Measurements from ENCODE around the gene MICU1. TPM values are rescaled to one million over a fixed set of nuclear protein-coding genes. Genes with fewer than 3 reads are reported as not detected.

The MICU1 gene
- total and polyA plus RNA-seq, 2 of the 13 experiments (the other 11 are each of a cell fraction or from before 2014, with no cell fraction given), result 32.5 to 56.1 TPM

- DNase-seq (ENCODE audit: low spot score) (peak; percentile 93), ATAC-seq (peak; percentile 70), FAIRE-seq (peak; percentile 72)
- peak overlapping the region; percentile 84 for H3K9ac ChIP-seq (ENCODE audit: insufficient read depth, low read depth, low read length)
- no peaks in the 10 kb centered on the region for H3K36me3 ChIP-seq (replicated peaks in 1 of 2; ENCODE audit: control insufficient read depth in 1 of 2, insufficient read depth in 2 of 2, low read length in 2 of 2)
- CTCF ChIA-PET (ENCODE audit: low intra/inter-chr PET ratio, low total read pairs), result no interaction called here
- H3K4me2 ChIP-seq (ENCODE audit: low read depth, low read length), result peak overlapping the region; percentile 98
- H3K27me3 ChIP-seq (ENCODE audit: control insufficient read depth in 1 of 2, insufficient read depth in 2 of 2, low read length in 2 of 2), result no peaks in the 10 kb centered on the region
- in situ Hi-C loops (cut with HindIII; ENCODE audit: extremely low pct_ligation_motif_present, low pct_unique_long_range_greater_than_20kb) (no loop called here), intact Hi-C loops (cut with micrococcal nuclease; ENCODE audit: unreplicated experiment) (loop anchor here (10.0 kb wide), 1 partner anchor 96 kb away; no protein-coding TSS in a partner anchor)
- 0% methylated on average over 3 of the region's 12 CpGs for WGBS (ENCODE audit: low lambda C conversion rate)
- H3K79me2 ChIP-seq (ENCODE audit: insufficient read depth, low read length), result no peaks in the 10 kb centered on the region
- peak overlapping the region; percentile 54 to 75 (median 55); a peak in 5 of 6 replicates for H3K4me3 ChIP-seq (replicated peaks in 1 of 3; ENCODE audit: insufficient read depth in 1 of 3, low read depth in 2 of 3, low read length in 3 of 3)
- POLR2A ChIA-PET, result interaction anchor here (0.5 to 8.1 kb wide), 34 partner anchors 9 to 357 kb away, joined by 3 to 322 read pairs (median 4); partner anchors contain the start of genes ANAPC16, ASCC1, DDIT4 and DNAJB12
- peaks cover 94% of the 10 kb centered on the region for H3K4me1 ChIP-seq (ENCODE audit: insufficient read depth, low read length)
- no peak overlapping the region for H2AFZ ChIP-seq (ENCODE audit: low read length)
- H4K20me1 ChIP-seq (ENCODE audit: insufficient read depth, low read length), result no peaks in the 10 kb centered on the region
- peak overlapping the region; percentile 98 for H3K27ac ChIP-seq (ENCODE audit: extremely low read length, insufficient read depth, low read length)
- H3K9me3 ChIP-seq (ENCODE audit: low read length), result no peaks in the 10 kb centered on the region
- no TSS peak for BruUV-seq (replicated peaks)
- TF ChIP-seq NCOA5 (CRISPR knock-in tag; IDR thresholded peaks at IDR 0.05) (no peak), ZBTB1 (CRISPR knock-in tag; IDR thresholded peaks at IDR 0.05; ENCODE audit: borderline replicate concordance) (no peak), ZNF530 (CRISPR knock-in tag; IDR thresholded peaks at IDR 0.05; ENCODE audit: low read depth) (no peak), IKZF5 (CRISPR knock-in tag; IDR thresholded peaks at IDR 0.05) (0 out of 2 replicates have a peak, but pooled peaks have one; percentile 13), NBN (conservative IDR thresholded peaks at IDR 0.05) (no peak), CBFB (CRISPR knock-in tag; IDR thresholded peaks at IDR 0.05) (0 out of 2 replicates have a peak, but pooled peaks have one; percentile 27), GATAD2A (CRISPR knock-in tag; IDR thresholded peaks at IDR 0.05) (peak; percentile 89), E2F5 (CRISPR knock-in tag; conservative IDR thresholded peaks at IDR 0.05) (no peak), SIN3B (IDR thresholded peaks at IDR 0.05; ENCODE audit: low read length) (no peak), TCF12 (IDR thresholded peaks at IDR 0.05) (no peak), TCF12 (CRISPR knock-in tag; IDR thresholded peaks at IDR 0.05) (no peak), ZKSCAN8 (CRISPR knock-in tag; IDR thresholded peaks at IDR 0.05; ENCODE audit: borderline replicate concordance) (peak; percentile 68; the same call in 1 of the 2 replicates), NFKBIZ (CRISPR knock-in tag; IDR thresholded peaks at IDR 0.05) (peak; percentile 87; the same call in 1 of the 2 replicates), MEIS2 (CRISPR knock-in tag; IDR thresholded peaks at IDR 0.05) (peak; percentile 52; the same call in 1 of the 2 replicates), ZNF557 (CRISPR knock-in tag; IDR thresholded peaks at IDR 0.05) (no peak), ZNF335 (CRISPR knock-in tag; IDR thresholded peaks at IDR 0.05) (no peak), TAF15 (IDR thresholded peaks at IDR 0.05; ENCODE audit: low read depth, low read length, poor library complexity, severe bottlenecking) (no peak), E2F1 (CRISPR knock-in tag; IDR thresholded peaks at IDR 0.05) (no peak), GFI1 (CRISPR knock-in tag; IDR thresholded peaks at IDR 0.05; ENCODE audit: borderline replicate concordance) (no peak), MEIS1 (CRISPR knock-in tag; IDR thresholded peaks at IDR 0.05; ENCODE audit: borderline replicate concordance) (no peak), ZNF207 (IDR thresholded peaks at IDR 0.05; ENCODE audit: borderline replicate concordance) (no peak), ZNF546 (CRISPR knock-in tag; conservative IDR thresholded peaks at IDR 0.05) (no peak), CENPBD1 (CRISPR knock-in tag; IDR thresholded peaks at IDR 0.05; ENCODE audit: borderline replicate concordance, low read depth) (no peak), SP1 (IDR thresholded peaks at IDR 0.05) (no peak), SP1 (CRISPR knock-in tag; IDR thresholded peaks at IDR 0.05) (no peak; the same call in 1 of the 2 replicates)
Observed at GRCh38 chr10:72320676-72321247, 305.1 kb downstream of the MICU1 start.

All from HepG2 (cell line).